OCI-LY7 (cell line): Measurements from ENCODE around the gene AARS2. TPM values are rescaled to one million over a fixed set of nuclear protein-coding genes. Genes with fewer than 3 reads are reported as not detected.

ENCODE experiments used
- BruUV-seq: library from RNA; stranded (reverse); fragments of 400-500 nt; replicated peaks from 2 replicates; lab custom pipeline; 2021; lab: Mats Ljungman, UMichigan
- CTCF ChIA-PET: fragments of 300-600 bp; sonication (Branson Sonifier 250); formaldehyde crosslinking; loops from one replicate; lab custom pipeline; 2022; ENCODE audit warnings: antibody characterized with exemption; ENCODE audit not compliant: unreplicated experiment; lab: Charles Lee
- POLR2A ChIA-PET: fragments of 300-600 bp; sonication (Branson Sonifier 250); formaldehyde crosslinking; loops from one replicate; lab custom pipeline; 2022; ENCODE audit warnings: antibody characterized with exemption; lab: Charles Lee
- DNase-seq: peaks from one replicate; pipeline ENCODE4 v3.0.0-alpha.2; 2015; ENCODE audit warnings: low spot score
- H2AFZ ChIP-seq: fragments of 200-600 bp; sonication (generic), shearing (Covaris generic); 2 replicates; pipeline ENCODE4 v1.6.1; 2014; ENCODE audit warnings: mild to moderate bottlenecking, antibody characterized with exemption, low read length, moderate library complexity
- H3K27ac ChIP-seq: fragments of 200-600 bp; sonication (generic); 2 replicates; pipeline ENCODE4 v1.5.1; 2014; ENCODE audit warnings: mixed run types, low read depth, mild to moderate bottlenecking, moderate library complexity, low read length, inconsistent platforms; ENCODE audit not compliant: poor library complexity, severe bottlenecking
- H3K36me3 ChIP-seq: fragments of 200-600 bp; sonication (generic); 2 replicates; pipeline ENCODE4 v1.6.1; 2014; ENCODE audit warnings: mild to moderate bottlenecking, antibody characterized with exemption, low read length, moderate library complexity, mixed read lengths; ENCODE audit not compliant: insufficient read depth
- H3K4me1 ChIP-seq: fragments of 200-600 bp; sonication (generic); 2 replicates; pipeline ENCODE4 v1.5.1; 2014; ENCODE audit warnings: mild to moderate bottlenecking, low read length; ENCODE audit not compliant: insufficient read depth, poor library complexity, severe bottlenecking
- H3K4me2 ChIP-seq: fragments of 200-600 bp; sonication (generic); 2 replicates; pipeline ENCODE4 v1.6.1; 2014; ENCODE audit warnings: mild to moderate bottlenecking, low read length
- H3K4me3 ChIP-seq: fragments of 200-600 bp; sonication (generic); 2 replicates; pipeline ENCODE4 v1.5.1; 2014; ENCODE audit warnings: mild to moderate bottlenecking, low read depth, low read length; ENCODE audit not compliant: poor library complexity, severe bottlenecking
- H3K79me2 ChIP-seq: fragments of 200-600 bp; sonication (generic); 2 replicates; pipeline ENCODE4 v1.6.1; 2016; ENCODE audit warnings: low read depth, mild to moderate bottlenecking, low read length, moderate library complexity, mixed read lengths; ENCODE audit not compliant: insufficient read depth
- H3K9me2 ChIP-seq: fragments of 200-600 bp; sonication (generic); 2 replicates; pipeline ENCODE4 v1.6.1; 2016; ENCODE audit warnings: mild to moderate bottlenecking, low read length, mixed read lengths; ENCODE audit not compliant: insufficient read depth
- H3K9me3 ChIP-seq: fragments of 200-600 bp; sonication (generic); 2 replicates; pipeline ENCODE4 v1.6.1; 2014; ENCODE audit warnings: mild to moderate bottlenecking, mixed run types, low read length, mixed read lengths
- H4K20me1 ChIP-seq: fragments of 200-600 bp; sonication (generic); 2 replicates; pipeline ENCODE4 v1.6.1; 2014; ENCODE audit warnings: mild to moderate bottlenecking, antibody characterized with exemption, low read length, moderate library complexity, mixed read lengths; ENCODE audit not compliant: insufficient read depth
- CTCF ChIP-seq: fragments of 200-600 bp; sonication (generic); conservative IDR thresholded peaks from 2 replicates; pipeline ENCODE4 v1.5.1; 2014; ENCODE audit warnings: mild to moderate bottlenecking, antibody characterized with exemption, low read length, moderate library complexity, mixed read lengths
- EZH2phosphoT487 ChIP-seq: fragments of 200-600 bp; sonication (generic); IDR thresholded peaks from 2 replicates; pipeline ENCODE4 v1.6.1; 2018; ENCODE audit warnings: low read depth, borderline replicate concordance, mild to moderate bottlenecking, mixed run types, antibody characterized with exemption, low read length, moderate library complexity, mixed read lengths
- intact Hi-C: fragments of 100-400 bp; cut with micrococcal nuclease; formaldehyde crosslinking; loops from one replicate; pipeline ENCODE4 v1.10.0; 2022; ENCODE audit not compliant: unreplicated experiment
- total RNA-seq, 2 experiments: library from RNA; depleted of rRNA in 1 of 2; stranded (reverse); fragments of >200 nt in 1 of 2; shearing (Covaris generic) in 1 of 2; gene quantifications; 2 replicates each; pipeline ENCODE4 v1.2.3, GENCODE V29; 2014 to 2022

Gene AARS2
- total RNA-seq, 2 experiments from 2014 or later = 20.7 to 22.0 TPM

DNA sequence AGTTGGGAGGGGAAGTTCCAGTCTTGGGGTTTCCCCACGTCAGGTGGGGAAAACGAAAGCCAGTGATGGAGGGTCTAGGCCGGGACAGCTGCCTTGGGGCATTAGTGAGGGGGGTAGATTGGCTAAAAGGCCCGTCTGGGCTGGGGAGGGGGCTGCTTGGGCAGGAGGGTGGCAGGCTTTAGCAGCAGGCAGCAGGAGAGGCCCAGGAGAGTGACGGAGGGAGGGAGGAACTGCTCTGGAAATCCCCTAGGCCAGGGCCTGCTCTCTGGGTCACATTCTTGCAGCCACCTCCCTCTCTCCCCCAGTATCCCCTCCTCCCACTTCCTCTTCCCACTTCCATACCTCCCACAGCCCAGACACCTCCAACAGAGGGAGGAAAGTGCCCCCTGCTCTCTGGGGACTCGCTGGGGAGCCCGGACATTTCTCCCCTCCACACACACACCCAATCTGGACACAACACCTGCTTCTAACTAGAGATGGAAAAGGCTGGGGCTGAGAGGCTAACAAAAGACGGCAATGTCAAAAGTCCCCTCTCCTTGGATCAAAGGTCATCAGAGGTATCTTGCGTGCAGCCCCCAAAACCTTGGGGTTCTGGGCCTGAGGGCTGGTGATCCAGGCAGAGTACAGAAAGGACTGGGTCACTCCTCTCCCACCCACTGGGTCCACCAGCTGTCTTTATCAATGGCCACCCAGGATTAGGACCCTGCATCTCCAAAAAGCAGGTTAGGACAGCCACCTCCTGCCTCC is 49.6 kb downstream of the AARS2 start:
- peaks cover 58% of the 10 kb centered on the region for H3K4me1 ChIP-seq
- ChIA-PET POLR2A (interaction anchor here (1.0 to 4.3 kb wide), 2 partner anchors 16 to 18 kb away, joined by 3 to 22 read pairs; partner anchors contain the start of gene HSP90AB1), CTCF (interaction anchor here (0.6 to 1.0 kb wide), 2 partner anchors 18 to 29 kb away, joined by 3 to 4 read pairs; no protein-coding TSS in a partner anchor)
- H4K20me1 ChIP-seq = no peaks in the 10 kb centered on the region
- BruUV-seq = no TSS peak
- H3K36me3 ChIP-seq = peaks cover 47% of the 10 kb centered on the region
- H2AFZ ChIP-seq = no peak overlapping the region
- H3K79me2 ChIP-seq = peaks cover 41% of the 10 kb centered on the region
- intact Hi-C loops = loop anchor here (1.0 to 2.0 kb wide), 2 partner anchors 17 to 39 kb away; no protein-coding TSS in a partner anchor
- peak overlapping the region; percentile 85 for H3K27ac ChIP-seq
- peak overlapping the region; percentile 86 for H3K4me3 ChIP-seq
- H3K9me2 ChIP-seq = no peaks in the 10 kb centered on the region
- peak; percentile 40 for DNase-seq
- TF ChIP-seq CTCF = no peak
- no peak for TF ChIP-seq EZH2phosphoT487
- no peaks in the 10 kb centered on the region for H3K9me3 ChIP-seq
- H3K4me2 ChIP-seq = peak overlapping the region; percentile 96

DNA sequence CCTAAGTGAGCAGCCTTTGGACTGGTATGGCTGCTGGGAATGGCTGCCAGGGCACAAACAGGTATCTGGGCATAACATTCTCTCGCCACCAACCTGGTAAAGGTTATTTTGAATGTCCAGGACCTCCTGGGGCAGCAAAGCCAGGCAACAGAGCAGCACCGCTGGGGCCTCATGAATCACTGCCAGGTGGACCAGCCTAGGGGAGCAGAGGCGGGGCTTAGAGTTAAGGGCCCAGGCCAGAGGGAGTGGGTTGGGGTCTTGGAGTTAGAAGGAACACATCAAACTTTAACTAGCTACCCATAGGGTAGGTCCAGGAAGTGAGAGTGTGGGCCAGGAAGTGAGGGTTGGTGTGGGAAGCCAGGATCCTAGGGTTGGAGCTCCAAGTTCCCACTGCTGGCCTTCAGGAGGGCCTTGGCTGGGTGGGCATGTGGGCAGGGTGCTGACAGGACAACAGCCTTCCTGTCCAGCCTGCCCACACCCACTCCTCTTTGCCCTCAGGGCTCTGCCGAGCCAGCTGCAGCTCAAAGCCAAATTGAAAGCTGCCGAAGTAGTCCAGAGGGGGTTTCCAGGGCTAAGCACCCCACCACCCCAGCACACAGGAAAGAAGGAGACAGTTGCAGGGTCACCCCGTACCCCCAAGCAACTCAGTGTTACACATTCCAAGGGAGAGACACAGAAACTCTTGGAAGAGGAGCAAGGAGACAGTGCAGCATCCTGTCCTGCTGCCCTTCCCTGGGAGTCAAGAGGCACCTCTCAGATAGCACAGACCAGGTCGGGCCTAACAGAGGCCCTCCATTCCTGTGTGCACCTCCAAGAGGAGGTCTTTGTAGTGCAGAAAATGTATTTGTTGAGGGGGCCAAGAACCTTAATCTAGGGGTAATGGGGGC is 50.4 kb downstream of the AARS2 start:
- intact Hi-C loops = no loop called here
- POLR2A ChIA-PET = interaction anchor here (0.6 to 4.3 kb wide), 4 partner anchors 15 to 758 kb away, joined by 3 to 22 read pairs (median 4); partner anchors contain the start of gene HSP90AB1
- peaks cover 60% of the 10 kb centered on the region for H3K4me1 ChIP-seq

More for the DNA sequence above, 50.4 kb downstream of the AARS2 start:
- Histone ChIP-seq H4K20me1 (no peaks in the 10 kb centered on the region), H3K36me3 (peaks cover 55% of the 10 kb centered on the region), H3K4me3 (peak overlapping the region; percentile 86), H3K9me3 (no peaks in the 10 kb centered on the region), H3K9me2 (no peaks in the 10 kb centered on the region), H3K4me2 (peak overlapping the region; percentile 96), H3K79me2 (peaks cover 41% of the 10 kb centered on the region), H2AFZ (no peak overlapping the region), H3K27ac (peak overlapping the region; percentile 85)
- TF ChIP-seq EZH2phosphoT487 (no peak), CTCF (no peak)
- no TSS peak for BruUV-seq
- DNase-seq = no peak
- CTCF ChIA-PET = interaction anchor here (0.6 to 1.5 kb wide), 3 partner anchors 16 to 38 kb away, joined by 3 to 4 read pairs (median 3); partner anchors contain the start of gene HSP90AB1
